ENCODE data around the gene COL9A1.

COL9A1 gene

DNA sequence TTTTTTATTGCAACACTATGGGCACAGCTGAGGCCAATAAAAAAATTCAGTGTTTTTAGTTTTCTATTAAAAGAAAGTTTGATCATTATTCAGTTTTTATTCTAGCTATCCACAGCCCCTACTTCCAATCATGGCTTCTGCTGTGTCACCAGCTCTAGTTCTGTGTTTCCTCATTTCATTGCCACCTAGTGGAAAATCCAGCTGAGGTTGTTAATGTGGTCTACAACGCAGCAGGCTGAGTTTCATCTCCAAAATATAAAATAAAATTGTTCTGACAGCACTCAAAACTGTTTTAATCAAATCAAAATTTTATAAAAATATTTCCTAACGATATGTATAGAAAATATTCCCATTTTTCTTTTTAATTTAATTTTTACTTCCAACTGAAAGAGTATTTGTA is 13.6 kb downstream of the COL9A1 start:
- DNase-seq (ENCODE audit: low read depth in 1 of 2, low spot score in 1 of 2), result no peak

DNA sequence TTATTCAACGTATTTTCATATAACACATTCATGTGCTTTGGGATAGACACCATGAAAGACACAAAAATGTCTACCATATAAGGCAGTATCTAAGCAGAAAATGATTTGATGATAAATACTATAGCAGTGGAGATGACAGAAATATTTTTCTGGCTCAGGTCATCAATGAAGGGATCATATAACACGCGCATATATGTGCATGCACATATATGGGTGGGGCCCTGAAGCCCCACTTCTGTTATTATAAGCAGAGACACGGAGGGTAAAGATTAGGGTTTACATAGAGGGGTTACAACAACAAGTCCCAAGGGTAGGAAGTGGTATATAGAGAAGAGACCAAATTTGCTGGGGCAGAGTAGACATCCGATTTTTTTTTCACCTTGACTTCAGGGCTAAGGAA is 16.0 kb downstream of the COL9A1 start:
- no peak for DNase-seq (ENCODE audit: low read depth in 1 of 2, low spot score in 1 of 2)

DNA sequence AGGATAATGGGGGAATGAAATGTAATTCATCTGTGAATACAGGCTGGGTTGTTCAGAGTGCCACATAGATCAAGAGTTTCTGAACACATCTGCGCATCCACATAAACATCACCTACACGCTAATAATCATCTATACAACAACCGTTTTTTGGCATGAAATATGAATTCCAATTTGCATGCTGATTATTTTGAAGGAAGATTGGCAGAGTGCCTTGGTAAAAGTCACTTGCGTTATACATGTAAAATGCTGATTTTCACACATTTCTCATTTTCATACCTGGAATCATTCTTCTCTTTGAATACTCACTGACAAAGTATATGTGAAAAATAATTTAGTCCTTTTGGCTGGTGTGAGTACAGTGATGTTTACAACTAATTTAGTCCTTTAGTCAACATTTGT is 17.7 kb downstream of the COL9A1 start:
- no peak for DNase-seq (ENCODE audit: low read depth in 1 of 2, low spot score in 1 of 2)

DNA sequence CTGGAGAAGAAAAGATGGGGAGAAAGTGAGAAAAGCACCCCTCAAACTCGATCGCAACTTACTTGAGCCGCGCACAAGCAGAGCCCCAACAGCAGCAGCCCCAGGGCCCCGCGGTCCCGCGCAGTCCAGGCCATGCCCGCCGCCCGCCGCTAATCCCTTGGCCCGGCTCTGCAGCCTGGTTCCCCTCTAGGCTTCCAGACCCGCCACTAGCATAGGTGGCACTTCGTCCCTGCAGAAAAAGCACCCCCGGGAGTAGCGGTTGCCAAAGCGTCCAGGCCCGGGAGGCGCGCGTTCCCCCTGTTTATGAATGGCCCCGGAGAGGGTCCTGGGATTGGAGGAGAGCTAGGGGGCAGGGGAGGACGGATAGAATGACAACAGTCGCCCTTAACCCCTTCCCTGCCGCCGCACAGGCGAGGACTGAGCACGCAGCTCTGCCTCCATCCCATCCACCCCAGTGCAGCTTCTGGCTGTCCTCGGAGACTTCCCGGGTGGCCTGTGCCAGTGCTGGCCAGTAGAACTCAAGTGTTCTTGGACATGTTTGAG is 19.9 kb downstream of the COL9A1 start:
- DNase-seq (ENCODE audit: low read depth in 1 of 2, low spot score in 1 of 2), result no peak

DNA sequence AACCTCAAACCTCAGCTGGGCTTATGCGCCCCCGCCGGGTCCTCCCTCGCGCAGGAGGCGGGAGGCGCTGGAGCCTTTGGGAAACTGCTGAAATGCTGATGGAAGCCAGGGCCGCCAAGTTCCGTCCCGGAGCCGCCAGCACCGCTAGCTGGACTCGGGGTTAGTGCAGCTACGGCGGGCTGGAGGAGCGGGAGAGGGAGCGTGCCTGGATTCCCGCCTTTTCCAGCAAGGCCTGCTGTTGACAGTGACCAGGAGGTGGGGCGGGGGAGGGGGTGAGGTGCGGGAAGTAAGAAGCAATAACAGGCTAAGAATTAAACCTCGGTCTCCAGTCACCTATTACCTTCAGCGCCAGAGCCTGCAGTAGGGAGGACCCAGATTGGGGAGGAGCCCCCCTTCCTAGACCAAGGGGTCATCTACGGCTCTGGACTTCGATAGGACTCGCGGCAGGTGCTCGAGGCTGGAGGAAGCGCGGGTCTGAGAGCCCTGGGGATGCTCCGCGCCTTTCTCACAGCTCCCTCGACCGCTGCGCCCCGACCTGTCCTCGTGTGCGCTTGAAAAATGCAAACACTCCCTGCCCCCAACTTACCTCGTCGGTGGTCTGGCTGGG is 20.5 kb downstream of the COL9A1 start:
- DNase-seq (ENCODE audit: low read depth in 1 of 2, low spot score in 1 of 2), result no peak

DNA sequence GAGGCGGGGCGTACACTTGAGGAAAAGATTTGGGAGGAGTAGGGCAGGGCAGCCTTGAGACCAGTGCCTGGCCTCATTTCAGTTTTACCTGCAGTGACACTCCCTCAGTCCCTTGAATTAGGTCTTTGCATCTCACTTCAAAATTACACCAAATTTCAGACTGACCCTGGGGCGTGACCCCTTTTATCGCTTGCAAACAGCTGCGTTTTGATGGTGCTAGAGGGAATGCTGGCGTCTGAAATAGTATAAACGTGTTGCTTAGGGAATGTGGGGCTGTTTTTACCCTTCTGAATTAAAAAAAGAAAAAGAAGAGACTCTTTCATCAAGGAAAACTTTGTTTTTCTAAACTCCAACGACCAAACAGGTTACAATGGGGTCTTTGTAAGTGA is 21.0 kb downstream of the COL9A1 start:
- DNase-seq (ENCODE audit: low read depth in 1 of 2, low spot score in 1 of 2), result no peak

DNA sequence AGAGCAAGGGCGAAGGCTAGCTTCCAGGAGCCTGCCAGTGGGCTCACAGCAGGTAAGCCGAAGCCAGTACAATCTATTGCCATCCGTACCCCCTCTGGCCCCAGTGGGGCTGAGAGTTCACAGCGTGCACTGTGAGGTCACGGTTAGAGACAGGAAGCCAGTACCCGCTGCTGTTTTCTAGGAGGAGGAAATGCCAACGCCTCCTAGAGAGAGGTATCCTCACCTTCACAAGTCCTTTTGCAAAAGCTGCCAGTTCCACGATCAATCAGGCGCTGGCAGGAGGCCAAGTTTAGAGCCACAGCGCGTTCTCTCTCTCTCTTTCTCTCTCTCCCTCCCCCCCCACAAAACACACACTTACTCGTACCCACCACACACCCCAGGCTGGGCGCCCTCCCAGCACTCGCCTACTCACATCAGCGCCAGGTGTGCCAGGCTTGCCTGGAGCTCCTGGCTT is 22.5 kb downstream of the COL9A1 start:
- DNase-seq (ENCODE audit: low read depth in 1 of 2, low spot score in 1 of 2), result no peak

DNA sequence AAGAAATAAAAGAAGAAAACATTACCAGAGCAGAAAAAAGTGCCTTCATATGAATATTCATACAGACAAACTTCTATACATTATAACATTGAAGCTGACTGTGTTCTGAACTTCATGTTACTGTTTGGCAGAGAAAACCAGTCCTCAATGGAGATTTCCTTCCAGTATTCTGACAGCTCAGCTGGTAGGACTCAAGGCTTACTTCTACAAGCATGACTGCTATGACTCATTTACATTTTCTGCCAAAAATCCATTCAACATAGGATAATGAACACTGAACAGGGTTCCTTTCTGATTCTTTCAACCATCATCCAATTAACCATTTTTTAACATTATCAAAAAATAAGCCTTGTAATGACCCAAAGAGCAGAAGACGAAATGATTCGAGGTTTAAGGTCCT is 25.4 kb downstream of the COL9A1 start:
- no peak for DNase-seq (ENCODE audit: low read depth in 1 of 2, low spot score in 1 of 2)

DNA sequence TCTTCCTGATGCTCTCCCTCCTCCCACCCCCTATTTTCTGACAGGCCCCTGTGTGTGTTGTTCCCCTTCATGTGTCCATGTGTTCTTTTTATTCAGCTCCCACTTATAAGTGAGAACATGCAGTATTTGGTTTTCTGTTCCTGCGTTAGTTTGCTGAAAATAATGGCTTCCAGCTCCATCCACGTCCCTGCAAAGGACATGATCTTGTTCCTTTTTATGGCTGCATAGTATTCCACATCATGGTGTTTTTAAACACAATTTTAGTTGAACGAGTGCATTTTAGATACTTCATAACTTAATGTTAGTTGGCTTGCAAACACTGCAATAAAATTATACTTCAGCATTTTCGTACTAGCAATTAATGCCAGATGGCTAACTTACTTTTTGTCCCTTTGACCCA is 28.5 kb downstream of the COL9A1 start:
- no peak for DNase-seq (ENCODE audit: low read depth in 1 of 2, low spot score in 1 of 2)

DNA sequence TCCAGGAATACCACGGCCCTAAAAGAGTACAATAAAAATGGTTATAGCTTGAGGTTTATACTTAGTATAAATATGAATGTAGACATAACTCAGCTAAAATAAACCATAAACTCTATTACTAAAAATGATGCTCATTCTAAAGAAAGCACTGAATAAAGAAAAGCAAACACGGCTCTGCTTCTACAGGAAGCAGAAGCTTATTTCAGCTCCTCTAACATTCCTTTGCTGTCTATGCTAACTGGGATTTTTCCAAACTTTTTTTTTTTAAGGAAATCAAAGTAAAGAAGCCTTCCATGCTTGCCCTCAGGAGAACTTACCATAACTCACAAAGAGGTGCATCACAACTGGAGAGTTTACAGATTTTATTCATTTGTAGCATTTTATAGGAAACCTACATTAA is 30.8 kb downstream of the COL9A1 start:
- no peak for DNase-seq (ENCODE audit: low read depth in 1 of 2, low spot score in 1 of 2)

DNA sequence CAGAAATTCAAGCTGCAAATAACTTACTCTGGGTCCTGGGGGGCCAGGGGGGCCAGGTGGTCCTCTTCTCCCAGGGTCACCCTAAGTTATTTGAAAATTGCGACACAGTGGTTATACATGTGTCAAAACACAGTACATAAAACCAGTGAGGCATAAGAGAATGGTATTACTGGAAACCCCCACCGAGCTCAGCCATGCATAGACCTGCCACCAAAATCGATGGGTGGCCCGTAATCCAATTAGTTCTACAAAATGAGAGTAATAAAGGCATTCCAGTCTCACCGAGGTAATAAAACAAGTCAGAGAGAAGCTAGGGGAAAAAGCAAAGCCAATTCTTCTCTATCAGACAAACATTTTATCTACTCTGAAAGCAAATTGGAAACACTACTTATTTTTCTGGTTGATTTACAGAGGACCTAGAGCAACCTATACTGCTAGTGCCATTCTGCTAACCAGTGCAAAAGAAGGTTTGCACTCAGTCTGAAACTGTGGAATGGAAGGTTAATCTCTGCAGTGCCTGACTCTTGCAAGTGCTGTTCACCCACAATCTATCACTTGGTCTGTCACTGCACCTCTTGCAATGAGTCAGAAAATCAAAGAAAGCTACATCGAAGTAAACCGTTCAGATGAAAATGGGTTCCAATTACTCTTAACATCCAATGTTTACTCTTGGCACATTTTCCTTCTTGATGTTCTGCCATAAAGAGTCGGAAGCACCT is 32.4 kb downstream of the COL9A1 start:
- no peak for DNase-seq (ENCODE audit: low read depth in 1 of 2, low spot score in 1 of 2)

DNA sequence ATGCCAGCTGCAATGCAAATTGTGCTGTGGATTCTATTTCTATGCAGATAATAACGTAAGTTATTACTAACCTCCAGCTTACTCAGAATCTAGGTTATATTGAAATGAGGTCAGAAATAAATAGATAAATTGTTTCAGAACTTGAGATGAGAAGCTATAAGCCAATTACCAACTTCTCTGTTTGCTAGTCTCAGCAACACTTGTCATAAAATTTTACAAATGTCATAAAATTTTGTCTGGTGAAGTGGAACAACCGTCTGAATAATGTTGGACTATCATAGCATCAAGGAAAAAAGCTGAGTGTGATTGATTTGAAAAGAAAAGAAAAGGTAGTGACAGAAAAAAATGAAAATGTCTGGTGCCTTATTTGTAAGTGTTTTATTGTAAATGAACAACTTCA is 36.7 kb downstream of the COL9A1 start:
- DNase-seq (ENCODE audit: low read depth in 1 of 2, low spot score in 1 of 2), result no peak

DNA sequence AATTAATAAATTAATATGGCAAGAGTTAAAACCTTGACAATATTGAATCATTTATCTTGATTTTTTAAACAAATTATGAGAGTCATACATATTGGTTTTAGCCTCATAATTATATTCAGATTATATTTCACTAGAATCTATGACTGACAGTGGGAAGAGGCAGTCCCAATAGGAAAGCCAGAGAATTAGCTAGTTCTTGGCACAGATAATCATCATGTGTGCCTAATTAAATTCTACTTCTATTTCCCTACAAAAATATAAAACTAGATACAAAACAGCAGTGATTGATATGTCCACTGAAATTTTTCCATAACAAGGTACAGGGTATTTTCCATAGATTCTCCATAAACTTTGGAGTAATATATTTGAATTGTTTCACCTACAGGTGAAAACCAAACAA is 38.6 kb downstream of the COL9A1 start:
- DNase-seq (ENCODE audit: low read depth in 1 of 2, low spot score in 1 of 2), result no peak

DNA sequence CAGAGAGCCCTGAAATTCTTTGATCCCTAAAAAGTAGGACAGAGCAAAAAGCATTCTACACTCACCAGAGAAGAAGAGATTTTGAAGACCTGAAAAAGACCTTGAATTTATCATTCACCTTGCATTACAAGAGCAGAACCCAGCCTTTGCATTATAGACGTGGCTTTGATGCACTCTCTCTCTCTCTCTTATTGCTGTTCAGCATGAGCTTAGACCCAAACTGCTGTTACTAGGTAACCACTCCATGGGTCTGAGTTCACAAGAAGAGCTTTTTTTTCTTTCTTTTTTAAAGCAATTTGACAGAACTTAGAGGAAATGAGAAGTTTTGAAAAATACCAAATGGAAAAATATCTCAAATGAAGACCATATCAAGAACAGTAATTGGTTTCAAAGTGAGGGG is 44.4 kb downstream of the COL9A1 start:
- no peak for DNase-seq (ENCODE audit: low read depth in 1 of 2, low spot score in 1 of 2)

DNA sequence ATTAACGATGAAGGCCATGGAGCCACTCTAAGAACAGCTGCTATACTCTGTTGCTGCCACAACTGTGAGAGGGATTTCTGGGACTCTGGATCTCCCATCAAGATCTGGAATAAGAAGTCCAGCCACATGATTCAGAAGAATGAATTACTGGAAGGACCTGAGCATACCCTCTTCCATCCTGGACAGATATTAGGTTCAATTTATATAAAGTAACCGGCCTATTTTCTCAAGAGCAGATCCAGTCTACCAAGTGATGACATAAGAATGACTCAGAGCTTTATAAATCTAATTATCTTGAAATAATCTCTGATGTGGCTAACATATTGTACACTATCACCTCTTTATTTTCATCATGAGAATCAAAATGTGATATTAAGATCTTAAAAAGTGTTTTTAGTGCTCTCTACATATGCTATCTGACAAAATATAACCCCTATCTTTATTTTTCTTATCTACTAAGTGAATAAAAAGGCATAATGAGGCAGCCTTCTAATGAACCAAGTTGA is 45.1 kb downstream of the COL9A1 start:
- DNase-seq (ENCODE audit: low read depth in 1 of 2, low spot score in 1 of 2), result no peak

DNA sequence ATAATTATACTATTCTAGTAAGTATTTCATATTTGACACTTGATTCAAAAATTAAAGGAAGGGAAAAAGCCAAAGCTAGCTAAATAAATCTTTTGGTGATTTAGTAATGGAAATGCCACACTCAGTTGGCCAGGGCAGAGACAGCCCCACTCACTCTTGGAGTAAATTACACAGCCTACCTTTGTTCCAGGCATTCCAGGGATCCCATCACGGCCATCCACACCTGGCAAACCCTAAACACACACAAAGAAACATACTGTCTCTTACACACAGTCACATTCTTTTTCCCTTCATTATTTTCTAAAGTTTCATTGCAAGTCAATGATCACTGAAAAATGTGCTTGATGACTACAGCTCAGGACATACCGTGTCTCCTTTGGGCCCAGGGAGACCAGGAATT is 48.1 kb downstream of the COL9A1 start:
- DNase-seq (ENCODE audit: low read depth in 1 of 2, low spot score in 1 of 2), result no peak

DNA sequence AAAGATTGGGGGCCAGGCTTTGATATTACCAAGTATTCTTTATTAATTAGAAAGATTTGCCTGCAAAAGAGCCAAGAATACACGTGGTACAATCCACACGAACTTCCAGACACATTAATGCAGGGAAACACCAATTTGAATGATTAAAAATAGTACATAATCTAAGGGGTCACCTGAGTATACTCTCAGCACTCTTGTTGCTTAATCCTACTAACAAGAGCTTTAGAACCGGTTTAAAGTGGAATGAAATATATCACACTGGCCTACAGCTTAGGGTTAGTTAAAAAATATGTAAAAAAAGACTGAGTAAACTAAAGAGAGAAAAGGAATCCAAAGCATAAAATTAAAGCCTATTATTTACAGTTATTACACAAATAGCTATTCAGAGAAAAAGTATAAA is 49.0 kb downstream of the COL9A1 start:
- no peak for DNase-seq (ENCODE audit: low read depth in 1 of 2, low spot score in 1 of 2)

DNA sequence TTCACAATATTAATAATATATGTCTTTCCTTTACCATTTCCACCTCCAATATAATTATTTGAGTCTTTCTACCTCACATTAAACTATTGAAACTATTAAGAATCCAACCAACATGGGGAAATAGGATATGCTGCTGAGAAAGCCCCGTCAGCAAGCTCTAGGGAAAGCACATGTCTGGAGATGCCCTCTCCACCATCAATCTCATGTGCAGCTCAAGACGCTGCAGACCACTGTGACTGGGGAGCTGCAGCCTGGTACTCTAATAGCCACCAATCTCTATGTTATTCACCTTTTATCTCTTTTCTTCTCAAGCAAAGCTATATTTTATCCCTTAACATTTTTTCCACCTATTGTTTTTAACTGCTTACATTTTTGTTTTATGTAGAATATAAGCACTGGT is 50.3 kb downstream of the COL9A1 start:
- no peak for DNase-seq (ENCODE audit: low read depth in 1 of 2, low spot score in 1 of 2)

DNA sequence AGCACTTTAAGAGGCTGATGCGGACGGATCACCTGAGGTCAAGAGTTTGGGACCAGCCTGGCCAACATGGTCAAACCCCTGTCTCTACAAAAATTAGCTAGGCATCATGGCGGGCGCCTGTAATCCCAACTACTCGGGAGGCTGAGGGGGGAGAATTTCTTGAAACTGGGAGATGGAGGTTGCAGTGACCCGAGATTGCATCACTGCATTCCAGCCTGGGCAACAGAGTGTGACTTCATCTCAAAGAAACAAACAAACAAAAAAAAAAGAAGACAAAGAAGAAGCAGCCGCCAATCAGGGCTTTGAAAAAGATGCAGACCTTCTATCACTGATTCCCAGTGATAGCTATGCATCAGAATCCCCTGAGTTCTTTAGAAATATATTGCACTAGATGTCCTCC is 56.8 kb downstream of the COL9A1 start:
- DNase-seq (ENCODE audit: low read depth in 1 of 2, low spot score in 1 of 2), result no peak

DNA sequence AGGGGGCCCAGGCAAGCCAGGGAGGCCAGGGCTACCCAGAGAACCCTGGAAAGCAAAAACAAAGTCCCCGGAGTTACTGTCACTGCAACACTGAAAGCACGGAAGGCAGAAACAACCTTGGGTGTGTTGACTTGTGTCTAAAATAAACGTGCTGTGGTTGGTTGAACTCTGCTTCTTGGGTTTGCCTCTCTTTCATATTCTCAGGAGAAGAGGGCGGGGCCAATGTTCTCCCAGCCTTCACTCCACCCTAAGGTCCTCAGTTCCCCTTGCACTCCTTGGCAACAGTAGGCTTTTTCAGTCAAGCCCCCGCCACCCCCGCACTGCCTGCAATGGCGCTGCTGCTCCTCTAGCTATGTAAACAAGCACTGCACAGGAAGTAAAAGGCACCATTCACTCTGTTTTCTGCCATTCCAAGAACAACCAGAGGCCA is 60.9 kb downstream of the COL9A1 start:
- DNase-seq (ENCODE audit: low read depth in 1 of 2, low spot score in 1 of 2), result no peak

DNA sequence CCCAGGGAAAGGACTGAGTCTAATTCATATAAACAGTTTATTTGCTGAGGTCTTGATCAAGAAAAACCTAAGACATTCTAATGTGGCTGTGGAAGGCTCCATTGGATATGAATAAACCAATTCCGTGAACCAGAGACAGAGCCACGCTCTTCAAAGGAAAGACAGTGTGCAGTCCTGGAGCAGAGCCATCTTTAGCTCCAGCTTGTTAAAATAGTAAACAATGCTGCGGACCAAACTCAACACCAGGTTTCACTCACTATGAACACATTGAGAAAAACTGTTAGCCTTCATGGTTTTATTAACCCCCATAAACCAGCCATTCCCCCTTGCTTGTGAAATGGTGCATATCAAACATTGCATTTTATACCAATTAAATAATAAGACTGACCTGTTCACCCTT is 61.9 kb downstream of the COL9A1 start:
- DNase-seq (ENCODE audit: low read depth in 1 of 2, low spot score in 1 of 2), result no peak

DNA sequence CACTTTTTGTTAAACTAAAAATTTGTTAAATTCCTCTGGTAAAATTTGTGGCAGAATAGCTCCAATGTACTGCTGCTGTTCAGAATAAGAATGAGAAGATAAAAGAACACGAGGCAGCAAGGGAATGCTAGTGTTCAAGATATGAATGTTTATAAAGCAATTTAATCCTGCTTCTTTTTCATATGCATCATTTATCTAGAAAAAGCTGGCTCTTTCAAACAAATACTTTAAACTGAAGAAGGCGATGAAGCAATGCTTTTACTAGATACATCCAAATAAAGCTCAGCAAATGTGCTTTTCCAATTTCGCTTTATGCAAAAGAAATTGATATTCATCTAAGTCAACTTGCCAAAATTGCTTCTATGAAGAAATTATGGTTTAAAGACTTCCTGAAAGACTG is 66.5 kb downstream of the COL9A1 start:
- DNase-seq (ENCODE audit: low read depth in 1 of 2, low spot score in 1 of 2), result no peak
